Activated T-cell treated with anti-CD3 and anti-CD28 coated beads, Interleukin-2, amount 50 U/mL, for 24 hours (primary cell): ENCODE results near the gene IDI1.
"Not testable (repeated sequence)": the region's sequence is repeated elsewhere in the genome, so short reads cannot be mapped to it uniquely, and the experiment has no call there.

Experiments
- DNase-seq: peaks from one replicate; pipeline ENCODE4 v3.0.0-alpha.2; 2020
- H3K27ac Mint-ChIP-seq: 2 replicates; pipeline ENCODE4 v1.8.0; 2020; ENCODE audit warnings: mild to moderate bottlenecking, mixed read lengths
- H3K27me3 Mint-ChIP-seq: 2 replicates; pipeline ENCODE4 v1.8.0; 2020; ENCODE audit warnings: mixed read lengths
- H3K36me3 Mint-ChIP-seq: 2 replicates; pipeline ENCODE4 v1.8.0; 2020; ENCODE audit warnings: low read depth, mixed read lengths
- H3K4me1 Mint-ChIP-seq: 2 replicates; pipeline ENCODE4 v1.8.0; 2020; ENCODE audit warnings: low read depth, mixed read lengths
- H3K4me3 Mint-ChIP-seq: 2 replicates; pipeline ENCODE4 v1.8.0; 2020; ENCODE audit warnings: mild to moderate bottlenecking, moderate library complexity, mixed read lengths
- H3K9me3 Mint-ChIP-seq: 2 replicates; pipeline ENCODE4 v1.8.0; 2020; ENCODE audit warnings: mixed read lengths

IDI1 gene

DNA sequence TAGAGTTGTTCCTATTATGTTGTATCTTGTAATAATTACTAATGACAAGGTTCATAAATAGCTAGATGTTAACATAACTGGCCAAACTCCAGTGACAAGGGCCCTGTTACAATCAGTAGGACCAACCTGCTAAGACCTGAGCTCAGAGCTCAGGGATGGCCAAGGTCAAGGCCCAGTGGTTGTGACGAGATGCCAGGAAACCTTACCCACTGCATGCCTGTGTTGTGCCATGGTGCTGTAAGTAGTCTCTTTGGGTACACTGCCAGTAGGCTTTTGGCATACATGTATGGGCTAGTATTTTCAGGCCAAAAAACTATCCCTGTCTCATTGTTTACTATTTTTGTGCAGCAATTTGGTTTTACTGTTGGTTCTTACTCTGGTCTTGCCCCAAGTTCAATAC lies 15.3 kb downstream of the IDI1 start:
- Mint-ChIP-seq H3K27me3 (no peaks in the 10 kb centered on the region), H3K36me3 (peaks cover 43% of the 10 kb centered on the region), H3K4me1 (peaks cover 17% of the 10 kb centered on the region), H3K9me3 (no peaks in the 10 kb centered on the region), H3K4me3 (no peak overlapping the region), H3K27ac (no peak overlapping the region)
- no peak for DNase-seq

DNA sequence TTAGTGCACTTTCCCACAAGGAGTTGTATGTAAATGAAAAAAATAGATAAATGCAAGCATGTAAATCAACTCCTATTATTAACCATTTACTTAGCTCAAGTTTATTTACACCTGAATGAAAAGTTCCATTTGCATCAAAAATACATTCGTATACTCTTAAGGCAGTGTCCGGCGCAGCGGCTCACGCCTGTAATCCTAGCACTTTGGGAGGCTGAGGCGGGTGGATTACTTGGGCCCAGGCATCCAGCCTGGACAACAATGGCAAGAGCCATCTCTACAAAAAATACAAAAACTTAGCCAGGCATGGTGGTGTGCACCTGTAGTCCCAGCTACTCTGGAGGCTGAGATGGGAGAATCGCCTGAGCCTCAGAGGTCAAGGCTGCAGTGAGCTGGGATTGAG lies 19.1 kb downstream of the IDI1 start:
- DNase-seq, result no peak
- H3K4me3 Mint-ChIP-seq, result no peak overlapping the region
- no peaks in the 10 kb centered on the region for H3K4me1 Mint-ChIP-seq
- H3K9me3 Mint-ChIP-seq, result no peaks in the 10 kb centered on the region
- H3K27ac Mint-ChIP-seq, result no peak overlapping the region
- peaks cover 35% of the 10 kb centered on the region for H3K36me3 Mint-ChIP-seq
- H3K27me3 Mint-ChIP-seq, result no peaks in the 10 kb centered on the region

DNA sequence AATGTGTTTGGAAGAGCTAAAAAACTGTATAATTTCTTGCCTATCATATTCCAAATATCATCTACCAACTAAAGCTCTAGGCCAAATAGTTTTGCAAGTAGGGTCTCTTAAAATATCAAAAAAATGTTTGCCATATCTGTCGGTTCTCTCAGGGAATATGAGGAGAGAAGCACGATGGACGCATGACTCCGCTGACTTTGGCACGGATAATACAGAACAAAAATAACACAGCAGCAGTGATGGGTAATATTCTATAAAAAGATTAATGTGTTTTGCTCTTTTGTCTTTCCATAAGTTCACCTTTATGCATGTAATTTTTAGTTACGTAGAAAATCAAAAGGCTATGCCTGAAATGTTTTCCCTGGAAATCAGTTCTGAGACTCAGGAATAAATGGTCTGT lies 22.3 kb downstream of the IDI1 start:
- no peak overlapping the region for H3K27ac Mint-ChIP-seq
- no peak overlapping the region for H3K4me3 Mint-ChIP-seq
- peaks cover 45% of the 10 kb centered on the region for H3K36me3 Mint-ChIP-seq
- no peaks in the 10 kb centered on the region for H3K27me3 Mint-ChIP-seq
- no peaks in the 10 kb centered on the region for H3K4me1 Mint-ChIP-seq
- H3K9me3 Mint-ChIP-seq, result no peaks in the 10 kb centered on the region
- DNase-seq, result no peak

- Mint-ChIP-seq H3K27ac (no peak within 1 kb of the TSS), H3K4me3 (no peak within 1 kb of the TSS), H3K27me3 (no peaks in the 10 kb centered on the region), H3K9me3 (no peaks in the 10 kb centered on the region), H3K4me1 (no peaks in the 10 kb centered on the region), H3K36me3 (peaks cover 54% of the 10 kb centered on the region)
- no peak for DNase-seq
These were observed 23.2 kb downstream of the IDI1 start, which contains the start of gene IDI2 for GRCh38 chr10:1025683-1026082. Gene IDI2, minus strand, starts transcription at chr10:1025859. Its CDS starts 1,136 bp downstream, at chr10:1024723.

GRCh38 chr10:1024103-1024502 lies 24.8 kb downstream of the IDI1 start:
- H3K27me3 Mint-ChIP-seq, result no peaks in the 10 kb centered on the region
- no peak overlapping the region for H3K27ac Mint-ChIP-seq

GRCh38 chr10:1022413-1022812 lies 26.5 kb downstream of the IDI1 start:
- no peak for DNase-seq
- no peak overlapping the region for H3K27ac Mint-ChIP-seq
- no peak overlapping the region for H3K4me3 Mint-ChIP-seq
- H3K36me3 Mint-ChIP-seq, result peaks cover 82% of the 10 kb centered on the region
- no peaks in the 10 kb centered on the region for H3K27me3 Mint-ChIP-seq
- H3K9me3 Mint-ChIP-seq, result no peaks in the 10 kb centered on the region
- H3K4me1 Mint-ChIP-seq, result no peaks in the 10 kb centered on the region

More at GRCh38 chr10:1024103-1024502, 24.8 kb downstream of the IDI1 start:
- Mint-ChIP-seq H3K4me3 (no peak overlapping the region), H3K9me3 (no peaks in the 10 kb centered on the region), H3K36me3 (peaks cover 70% of the 10 kb centered on the region), H3K4me1 (no peaks in the 10 kb centered on the region)
- DNase-seq, result no peak

DNA sequence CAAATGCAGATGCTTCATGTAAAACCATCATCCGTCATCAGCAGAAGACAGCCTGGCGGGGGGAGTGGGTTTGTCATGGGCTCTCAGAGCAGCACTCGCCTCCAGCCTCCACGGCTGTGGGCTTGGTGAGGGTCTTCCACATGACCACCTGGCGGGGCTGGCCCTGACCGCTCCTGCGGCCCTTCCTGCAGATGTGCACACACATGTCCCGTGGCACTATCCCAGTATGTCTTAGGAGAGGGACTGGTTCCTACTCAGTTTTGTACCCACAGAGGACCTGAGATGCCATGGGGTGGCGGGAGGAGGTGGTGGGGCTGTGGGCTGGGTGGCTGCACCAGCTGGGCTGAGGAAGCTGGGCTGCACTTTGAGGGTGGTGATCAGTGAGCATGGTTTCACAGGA lies 28.0 kb downstream of the IDI1 start:
- no peak overlapping the region for H3K27ac Mint-ChIP-seq
- DNase-seq, result no peak
- H3K4me3 Mint-ChIP-seq, result no peak overlapping the region
- no peaks in the 10 kb centered on the region for H3K4me1 Mint-ChIP-seq
- H3K27me3 Mint-ChIP-seq, result no peaks in the 10 kb centered on the region
- peaks cover 89% of the 10 kb centered on the region for H3K36me3 Mint-ChIP-seq
- H3K9me3 Mint-ChIP-seq, result no peaks in the 10 kb centered on the region

GRCh38 chr10:1020460-1020859 lies 28.5 kb downstream of the IDI1 start:
- Mint-ChIP-seq H3K36me3 (peaks cover 89% of the 10 kb centered on the region), H3K4me1 (no peaks in the 10 kb centered on the region), H3K4me3 (no peak overlapping the region), H3K27ac (peak overlapping the region; percentile 9), H3K27me3 (no peaks in the 10 kb centered on the region), H3K9me3 (no peaks in the 10 kb centered on the region)
- no peak for DNase-seq

- Mint-ChIP-seq H3K27ac (peak overlapping the region; percentile 35), H3K27me3 (no peaks in the 10 kb centered on the region), H3K9me3 (no peaks in the 10 kb centered on the region), H3K4me3 (no peak overlapping the region), H3K36me3 (peaks cover 88% of the 10 kb centered on the region), H3K4me1 (no peaks in the 10 kb centered on the region)
- DNase-seq, result no peak
These were observed 29.6 kb downstream of the IDI1 start for GRCh38 chr10:1019362-1019761.

GRCh38 chr10:1015688-1016087 lies 33.2 kb downstream of the IDI1 start:
- no peaks in the 10 kb centered on the region for H3K27me3 Mint-ChIP-seq
- no peaks in the 10 kb centered on the region for H3K4me1 Mint-ChIP-seq
- peak overlapping the region; percentile 37 for H3K27ac Mint-ChIP-seq
- no peak for DNase-seq
- peaks cover 92% of the 10 kb centered on the region for H3K36me3 Mint-ChIP-seq
- H3K9me3 Mint-ChIP-seq, result no peaks in the 10 kb centered on the region
- H3K4me3 Mint-ChIP-seq, result no peak overlapping the region

- no peaks in the 10 kb centered on the region for H3K9me3 Mint-ChIP-seq
- no peak for DNase-seq
- H3K36me3 Mint-ChIP-seq, result peaks cover 91% of the 10 kb centered on the region
- no peaks in the 10 kb centered on the region for H3K27me3 Mint-ChIP-seq
- H3K4me3 Mint-ChIP-seq, result no peak overlapping the region
- H3K4me1 Mint-ChIP-seq, result no peaks in the 10 kb centered on the region
- no peak overlapping the region for H3K27ac Mint-ChIP-seq
These were observed 37.2 kb downstream of the IDI1 start for GRCh38 chr10:1011696-1012095.

DNA sequence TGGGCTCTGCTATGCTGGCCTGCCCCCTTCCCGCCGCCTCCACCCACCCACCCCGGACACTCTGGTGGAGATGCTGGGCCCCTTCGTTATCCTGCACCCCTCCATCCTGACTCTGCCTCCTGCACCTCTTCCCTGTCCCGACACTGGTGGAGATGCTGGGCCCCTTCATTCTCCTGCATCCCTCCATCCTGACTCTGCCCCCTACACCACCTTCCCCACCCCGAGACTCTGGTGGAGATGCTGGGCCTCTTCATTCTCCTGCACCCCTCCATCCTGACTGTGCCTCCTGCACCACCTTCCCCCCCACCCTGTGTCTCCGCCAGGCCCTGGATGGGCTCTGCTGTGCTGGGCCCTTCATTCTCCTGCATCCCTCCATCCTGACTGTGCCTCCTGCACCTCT lies 38.2 kb downstream of the IDI1 start:
- no peak overlapping the region for H3K4me3 Mint-ChIP-seq
- peaks cover 91% of the 10 kb centered on the region for H3K36me3 Mint-ChIP-seq
- no peaks in the 10 kb centered on the region for H3K4me1 Mint-ChIP-seq
- no peaks in the 10 kb centered on the region for H3K27me3 Mint-ChIP-seq
- H3K27ac Mint-ChIP-seq, result peak overlapping the region; percentile 16
- no peak for DNase-seq
- no peaks in the 10 kb centered on the region for H3K9me3 Mint-ChIP-seq

- H3K36me3 Mint-ChIP-seq, result peaks cover 95% of the 10 kb centered on the region
- H3K27me3 Mint-ChIP-seq, H3K4me1 Mint-ChIP-seq, H3K27ac Mint-ChIP-seq, DNase-seq, H3K4me3 Mint-ChIP-seq, H3K9me3 Mint-ChIP-seq: not testable (repeated sequence)
These were observed 39.0 kb downstream of the IDI1 start for GRCh38 chr10:1009947-1010346.

DNA sequence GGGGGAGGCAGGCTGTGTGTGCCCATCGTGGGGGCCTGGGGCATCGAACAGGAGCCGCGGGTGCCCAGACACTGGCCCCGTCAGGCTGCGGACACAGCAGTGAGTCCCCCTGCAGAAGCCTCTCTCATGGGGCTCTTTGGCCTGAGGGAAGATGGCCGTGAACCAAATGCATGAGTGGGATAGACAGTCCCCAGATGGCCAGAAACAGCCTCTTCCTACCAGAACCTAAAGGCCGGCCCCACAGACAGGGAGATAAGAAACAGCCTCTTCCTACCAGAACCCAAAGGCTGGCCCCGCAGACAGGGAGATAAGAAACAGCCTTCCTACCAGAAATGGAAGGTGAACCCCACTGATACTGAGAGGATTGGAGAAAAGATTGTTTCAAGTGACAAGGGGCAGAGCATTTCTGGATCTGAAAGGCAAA lies 39.8 kb downstream of the IDI1 start:
- H3K9me3 Mint-ChIP-seq, result no peaks in the 10 kb centered on the region
- no peak for DNase-seq
- no peaks in the 10 kb centered on the region for H3K27me3 Mint-ChIP-seq
- peaks cover 95% of the 10 kb centered on the region for H3K36me3 Mint-ChIP-seq
- no peak overlapping the region for H3K4me3 Mint-ChIP-seq
- H3K4me1 Mint-ChIP-seq, result no peaks in the 10 kb centered on the region
- peak overlapping the region; percentile 9 for H3K27ac Mint-ChIP-seq

- Mint-ChIP-seq H3K9me3 (no peaks in the 10 kb centered on the region), H3K27me3 (no peaks in the 10 kb centered on the region), H3K4me1 (no peaks in the 10 kb centered on the region), H3K4me3 (no peak overlapping the region), H3K36me3 (peaks cover 98% of the 10 kb centered on the region), H3K27ac (peak overlapping the region; percentile 4)
- no peak for DNase-seq
These were observed 41.3 kb downstream of the IDI1 start for GRCh38 chr10:1007583-1007982.

- no peaks in the 10 kb centered on the region for H3K27me3 Mint-ChIP-seq
- DNase-seq, result no peak
- H3K9me3 Mint-ChIP-seq, result no peaks in the 10 kb centered on the region
- peaks cover 4% of the 10 kb centered on the region for H3K4me1 Mint-ChIP-seq
- no peak overlapping the region for H3K27ac Mint-ChIP-seq
- peaks cover 98% of the 10 kb centered on the region for H3K36me3 Mint-ChIP-seq
- H3K4me3 Mint-ChIP-seq, result no peak overlapping the region
These were observed 42.3 kb downstream of the IDI1 start for GRCh38 chr10:1006573-1006972.
